Mucosa of descending colon (tissue), 3 donors: ENCODE measurements around the gene CBX3. TPM values are rescaled to one million over a fixed set of nuclear protein-coding genes. Genes with fewer than 3 reads are reported as not detected.

Experiments
- ATAC-seq: fragments of 200-7000 bp; cut with Tn5 transposase; one replicate; pipeline ENCODE4 v1.9.1; 2020; ENCODE audit warnings: mild to moderate bottlenecking, moderate library complexity
- DNase-seq, 3 donors: peaks; one replicate each; pipeline ENCODE4 v3.0.0-alpha.2; 2020
- H3K36me3 ChIP-seq: fragments of 200-600 bp; one replicate; pipeline ENCODE4 v1.8.0; 2021; ENCODE audit warnings: low read depth, mild to moderate bottlenecking
- H3K4me1 ChIP-seq: fragments of 200-600 bp; one replicate; pipeline ENCODE4 v1.8.0; 2021; ENCODE audit warnings: low read depth, mild to moderate bottlenecking
- H3K4me3 ChIP-seq: fragments of 200-600 bp; one replicate; pipeline ENCODE4 v1.8.0; 2021; ENCODE audit warnings: mild to moderate bottlenecking
- H3K9me3 ChIP-seq: fragments of 200-600 bp; one replicate; pipeline ENCODE4 v1.8.0; 2021; ENCODE audit warnings: mild to moderate bottlenecking
- CTCF ChIP-seq: fragments of 200-600 bp; IDR thresholded peaks from one replicate; pipeline ENCODE4 v1.8.0; 2022; ENCODE audit warnings: antibody characterized with exemption, mild to moderate bottlenecking
- intact Hi-C, 2 donors: fragments of 100-400 bp; cut with DNase I in 1 of 2; cut with micrococcal nuclease in 1 of 2; formaldehyde crosslinking; loops; one replicate each; pipeline versions ENCODE4 v1.11.0 to v1.11.1; 2022; cut with DNase I, micrococcal nuclease
- total RNA-seq, 3 donors: library from RNA; stranded (reverse); fragmentation: NEBNext Ultra II Directional in 2 of 3; extraction: Animal tissue kit (Norgen Biotek cat#: 25700) in 2 of 3; gene quantifications; one replicate each; pipeline versions ENCODE4 v1.2.1 to v1.2.4, GENCODE V29; 2021 to 2023
- donor health status: DM: no; HTN: no; CAD: no; lungs with moderate emphysema.
- donor health status: DM: no; HTN: no; CAD: no.
- donor health status: DM: no; HTN: yes; CAD: no.

The CBX3 gene
- total RNA-seq, 3 donors from 2014 or later = 61.3 to 93.8 (median 81.4) TPM

DNA sequence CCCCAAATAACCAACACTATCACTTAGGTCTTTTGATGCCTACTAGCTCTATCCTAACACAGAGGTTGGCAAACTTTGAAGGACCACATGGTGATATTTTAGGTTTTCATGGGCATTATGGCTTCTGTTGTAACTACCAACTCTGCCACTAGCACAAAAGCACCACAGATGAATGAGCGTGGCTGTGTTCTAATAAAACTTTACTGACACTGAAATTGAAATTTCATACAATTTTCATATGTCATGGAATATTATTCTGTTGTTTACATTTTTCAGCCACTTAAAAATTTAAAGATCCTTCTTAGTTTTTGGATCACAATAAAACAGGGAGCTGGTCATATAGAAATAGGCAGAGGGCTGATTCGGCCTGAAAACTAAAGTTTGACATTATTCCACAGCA, 26.4 kb downstream of the CBX3 start:
- no peak for TF ChIP-seq CTCF
- ATAC-seq (no peak), DNase-seq (no peak)
- Histone ChIP-seq H3K4me3 (no peak overlapping the region), H3K9me3 (no peaks in the 10 kb centered on the region), H3K36me3 (no peaks in the 10 kb centered on the region), H3K4me1 (no peaks in the 10 kb centered on the region)
- intact Hi-C loops = no loop called here

DNA sequence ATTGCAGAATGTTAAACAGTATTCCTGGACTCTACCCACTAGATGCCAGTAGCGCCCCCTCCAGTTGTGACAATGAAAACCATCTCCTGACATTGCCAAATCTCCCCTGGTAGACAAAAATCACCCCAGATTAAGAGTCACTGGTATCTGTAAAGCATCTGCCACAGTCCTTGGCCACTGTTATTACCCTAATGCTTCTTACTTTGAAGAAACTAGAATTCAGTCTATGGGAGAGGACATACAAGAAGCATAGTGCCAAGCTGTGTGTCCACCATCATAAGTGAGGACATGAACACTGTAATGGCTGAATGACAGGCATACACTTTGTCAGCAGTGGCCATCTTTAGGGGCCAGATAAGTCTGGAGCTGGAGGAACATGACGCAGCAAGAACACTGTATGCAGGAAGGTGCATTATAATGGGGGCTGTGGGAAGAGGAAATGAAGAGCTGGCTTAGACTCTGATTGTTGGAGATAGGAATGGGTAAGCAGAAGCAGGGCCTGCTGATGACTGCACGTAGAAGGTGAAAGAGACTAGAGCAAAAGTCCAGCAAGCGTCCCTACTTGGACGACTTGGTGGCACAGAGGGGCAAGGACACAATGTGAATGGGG, 32.5 kb downstream of the CBX3 start:
- DNase-seq (no peak), ATAC-seq (no peak)
- no peak for TF ChIP-seq CTCF
- no peaks in the 10 kb centered on the region for H3K4me1 ChIP-seq
- H3K4me3 ChIP-seq = no peak overlapping the region
- intact Hi-C loops = no loop called here
- no peaks in the 10 kb centered on the region for H3K36me3 ChIP-seq
- no peaks in the 10 kb centered on the region for H3K9me3 ChIP-seq

DNA sequence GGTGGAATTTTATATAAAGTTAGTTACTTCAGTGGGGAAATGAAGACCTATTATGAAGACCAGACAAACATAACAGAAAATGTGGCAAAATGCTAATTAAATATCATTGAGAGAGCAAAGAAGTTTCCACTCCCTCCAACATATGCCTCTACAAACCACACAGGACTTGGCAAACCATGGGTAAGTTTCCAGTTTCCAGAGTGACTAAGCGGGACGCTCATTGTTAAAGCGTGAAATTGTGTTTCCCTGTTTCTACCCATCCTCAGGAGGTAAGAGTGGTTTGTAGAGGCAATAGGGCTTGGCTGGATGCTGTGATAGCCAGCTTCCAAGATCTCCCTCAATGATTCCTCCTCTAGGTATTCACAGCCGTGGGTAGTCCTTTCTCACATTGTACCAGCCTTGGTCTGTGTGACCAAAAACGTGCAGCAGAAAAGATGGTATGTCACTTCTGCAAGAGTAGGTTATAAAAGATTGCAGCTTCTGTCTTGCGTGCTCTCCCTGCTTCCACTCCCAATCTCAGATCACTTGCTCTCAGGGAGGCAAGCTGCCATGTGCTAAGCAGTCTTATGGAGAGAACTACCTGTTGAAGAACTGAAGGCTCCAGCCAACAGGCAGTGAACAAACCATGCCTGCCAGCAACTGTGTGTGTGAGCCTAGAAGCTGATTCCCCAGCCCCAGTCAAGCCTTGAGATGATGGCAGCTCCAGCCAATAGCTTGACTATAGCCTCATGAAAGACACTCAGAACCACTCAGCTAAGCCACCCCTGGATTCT, 35.7 kb downstream of the CBX3 start:
- ATAC-seq (no peak), DNase-seq (no peak)
- Histone ChIP-seq H3K9me3 (no peaks in the 10 kb centered on the region), H3K4me3 (no peak overlapping the region), H3K36me3 (no peaks in the 10 kb centered on the region), H3K4me1 (no peaks in the 10 kb centered on the region)
- intact Hi-C loops = no loop called here
- no peak for TF ChIP-seq CTCF

DNA sequence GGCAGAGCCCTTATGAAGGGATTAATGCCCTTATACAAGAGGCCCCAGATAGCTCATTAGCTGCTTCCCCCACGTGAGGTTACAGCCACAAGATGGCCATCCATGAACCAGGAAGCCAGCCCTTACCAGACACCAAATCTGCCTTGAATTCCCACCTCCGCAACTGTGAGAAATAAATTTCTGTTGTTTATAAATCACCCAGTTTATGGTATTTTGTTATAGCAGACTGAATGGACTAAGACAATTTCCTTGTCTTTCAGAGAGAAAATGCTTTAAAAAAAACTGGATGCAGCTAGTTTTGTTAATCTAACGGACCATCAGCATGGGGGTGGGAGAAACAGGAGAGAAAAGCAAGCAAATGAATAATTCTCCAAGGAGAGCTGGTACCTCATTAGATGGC, 36.5 kb downstream of the CBX3 start:
- Histone ChIP-seq H3K36me3 (no peaks in the 10 kb centered on the region), H3K4me3 (no peak overlapping the region), H3K9me3 (no peaks in the 10 kb centered on the region), H3K4me1 (no peaks in the 10 kb centered on the region)
- intact Hi-C loops = no loop called here
- ATAC-seq (no peak), DNase-seq (no peak)
- TF ChIP-seq CTCF = no peak

- intact Hi-C loops = no loop called here
- no peak for ATAC-seq
Observed at GRCh38 chr7:26245150-26245549, 43.6 kb downstream of the CBX3 start.

More at GRCh38 chr7:26245150-26245549, 43.6 kb downstream of the CBX3 start:
- Histone ChIP-seq H3K4me1 (no peaks in the 10 kb centered on the region), H3K4me3 (no peak overlapping the region), H3K9me3 (no peaks in the 10 kb centered on the region), H3K36me3 (no peaks in the 10 kb centered on the region)
- no peak for TF ChIP-seq CTCF
- DNase-seq = no peak
